Measurements from ENCODE around the gene GCNT2. TPM values are rescaled to one million over a fixed set of nuclear protein-coding genes. Genes with fewer than 3 reads are reported as not detected.

GCNT2 gene
- total RNA-seq, 1 donor from 2014 or later: 71.1 TPM

GRCh38 chr6:10678456-10678855 is 157.3 kb downstream of the GCNT2 start:
- TF ChIP-seq CTCF (IDR thresholded peaks at IDR 0.05; ENCODE audit: unreplicated experiment): no peak
- no peaks in the 10 kb centered on the region for H3K27me3 Mint-ChIP-seq (ENCODE audit: unreplicated experiment)
- H3K4me3 Mint-ChIP-seq (ENCODE audit: unreplicated experiment): no peak overlapping the region
- no peak for DNase-seq (ENCODE audit: low spot score)
- H3K36me3 Mint-ChIP-seq (ENCODE audit: low read depth, unreplicated experiment): no peaks in the 10 kb centered on the region
- H3K4me1 Mint-ChIP-seq (ENCODE audit: unreplicated experiment): peaks cover 11% of the 10 kb centered on the region
- no peak overlapping the region for H3K27ac Mint-ChIP-seq (ENCODE audit: unreplicated experiment)
- H3K9me3 Mint-ChIP-seq (ENCODE audit: unreplicated experiment): no peaks in the 10 kb centered on the region

Other genes with a start within 250 kb of the GCNT2 start
- gene TFAP2A, start 106.3 kb upstream of the GCNT2 start, total RNA-seq (ENCODE audit: unreplicated experiment): 0.31 TPM
- gene C6orf52, start 173.3 kb downstream of the GCNT2 start, total RNA-seq (ENCODE audit: unreplicated experiment): 1.6 TPM
- gene PAK1IP1, start 173.6 kb downstream of the GCNT2 start, total RNA-seq (ENCODE audit: unreplicated experiment): 12.8 TPM
- 96.7 TPM for gene TMEM14C, start 201.7 kb downstream of the GCNT2 start, total RNA-seq (ENCODE audit: unreplicated experiment)
- 52.6 TPM for gene TMEM14B, start 226.5 kb downstream of the GCNT2 start, total RNA-seq (ENCODE audit: unreplicated experiment)

Measured in endothelial cell (in vitro differentiated cells).